22Rv1 (cell line): Measurements from ENCODE around the gene SEMA5A.

ENCODE experiments used
- H3K27ac ChIP-seq: fragments of 450-650 bp; 2 replicates; pipeline ENCODE4 v1.5.1; 2017
- CTCF ChIP-seq: fragments of 450-650 bp; IDR thresholded peaks from 2 replicates; pipeline ENCODE4 v1.5.1; 2017; ENCODE audit warnings: mild to moderate bottlenecking
- ZFX ChIP-seq: fragments of 450-650 bp; IDR thresholded peaks from 2 replicates; pipeline ENCODE4 v1.6.1; 2017; ENCODE audit warnings: antibody characterized with exemption, borderline replicate concordance

SEMA5A gene

GRCh38 chr5:9490494-9491097 is 55.3 kb downstream of the SEMA5A start:
- no peak overlapping the region for H3K27ac ChIP-seq
- no peak for TF ChIP-seq CTCF
- no peak for TF ChIP-seq ZFX

- no peak for TF ChIP-seq CTCF
- TF ChIP-seq ZFX, result no peak
- H3K27ac ChIP-seq, result no peak overlapping the region
Observed at GRCh38 chr5:9483779-9484178, 62.1 kb downstream of the SEMA5A start.

GRCh38 chr5:9483243-9483642 is 62.6 kb downstream of the SEMA5A start:
- H3K27ac ChIP-seq, result no peak overlapping the region
- no peak for TF ChIP-seq ZFX
- TF ChIP-seq CTCF, result no peak

- no peak for TF ChIP-seq CTCF
- no peak for TF ChIP-seq ZFX
- H3K27ac ChIP-seq, result no peak overlapping the region
Observed at GRCh38 chr5:9482381-9482780, 63.5 kb downstream of the SEMA5A start.

GRCh38 chr5:9480499-9480898 is 65.4 kb downstream of the SEMA5A start:
- no peak for TF ChIP-seq ZFX
- TF ChIP-seq CTCF, result no peak
- H3K27ac ChIP-seq, result no peak overlapping the region

- TF ChIP-seq CTCF (no peak), ZFX (no peak)
- no peak overlapping the region for H3K27ac ChIP-seq
Observed at GRCh38 chr5:9479990-9480389, 65.9 kb downstream of the SEMA5A start.

- no peak for TF ChIP-seq CTCF
- TF ChIP-seq ZFX, result no peak
Observed at GRCh38 chr5:9479361-9479760, 66.5 kb downstream of the SEMA5A start.

More at GRCh38 chr5:9479361-9479760, 66.5 kb downstream of the SEMA5A start:
- no peak overlapping the region for H3K27ac ChIP-seq
